H1 (cell line): Measurements from ENCODE around the gene DBH. TPM values are rescaled to one million over a fixed set of nuclear protein-coding genes. Genes with fewer than 3 reads are reported as not detected.

ENCODE experiments used
- CTCF ChIA-PET: fragments of 300-600 bp; sonication (Branson Sonifier 250); formaldehyde crosslinking; loops from one replicate; lab custom pipeline; 2021; ENCODE audit not compliant: partially characterized antibody; lab: Charles Lee
- POLR2A ChIA-PET: fragments of 300-600 bp; sonication (Branson Sonifier 250); formaldehyde crosslinking; loops from one replicate; lab custom pipeline; 2021; ENCODE audit warnings: inconsistent platforms; ENCODE audit not compliant: partially characterized antibody; lab: Charles Lee
- DNase-seq, 2 experiments: peaks; one replicate each; pipeline versions ENCODE4 v3.0.0 to v3.0.0-alpha.2; 2010 to 2022; ENCODE audit warnings: low spot score in 2 of 2, low read depth in 1 of 2, mixed read lengths in 1 of 2
- FAIRE-seq: peaks from 2 replicates; lab custom pipeline; 2011; peaks lifted over from hg19 to GRCh38; lab: Jason Lieb, UNC
- H2AFZ ChIP-seq: 2 replicates; pipeline ENCODE4 v1.8.1; 2012; ENCODE audit warnings: low read length, inconsistent platforms
- H2AK5ac ChIP-seq: 2 replicates; pipeline ENCODE4 v1.6.1; 2013; ENCODE audit warnings: low read depth, low read length
- H2BK120ac ChIP-seq: replicated peaks from 2 replicates; pipeline ENCODE3; 2013; ENCODE audit warnings: low read depth, low read length, inconsistent platforms
- H2BK12ac ChIP-seq: 2 replicates; pipeline ENCODE4 v1.6.1; 2013; ENCODE audit warnings: low read depth, low read length
- H2BK15ac ChIP-seq: 2 replicates; pipeline ENCODE4 v1.6.1; 2013; ENCODE audit warnings: low read length
- H2BK20ac ChIP-seq: 2 replicates; pipeline ENCODE4 v1.6.1; 2013; ENCODE audit warnings: low read length
- H2BK5ac ChIP-seq: 2 replicates; pipeline ENCODE4 v1.6.1; 2013; ENCODE audit warnings: low read depth, low read length
- H3K14ac ChIP-seq: 2 replicates; pipeline ENCODE4 v1.6.1; 2013; ENCODE audit warnings: inconsistent platforms; ENCODE audit not compliant: insufficient read length
- H3K18ac ChIP-seq: 2 replicates; pipeline ENCODE4 v1.6.1; 2013; ENCODE audit warnings: low read length; ENCODE audit errors: extremely low read depth
- H3K23ac ChIP-seq: 2 replicates; pipeline ENCODE4 v1.6.1; 2013; ENCODE audit warnings: inconsistent platforms; ENCODE audit not compliant: insufficient read length
- H3K23me2 ChIP-seq: 2 replicates; pipeline ENCODE4 v1.6.1; 2013; ENCODE audit warnings: low read depth, low read length
- H3K27ac ChIP-seq: 2 replicates; pipeline ENCODE4 v1.6.1; 2011; ENCODE audit warnings: low read depth, low read length, inconsistent platforms
- H3K27me3 ChIP-seq, 4 experiments: replicated peaks in 1 of 4; 1 replicate in 1 of 4; 2 replicates in 3 of 4; pipeline versions ENCODE4 v1.6.1 to v1.8.1; 2011 to 2013; ENCODE audit warnings: low read length in 3 of 4, mild to moderate bottlenecking in 3 of 4, inconsistent platforms in 2 of 4, mixed read lengths in 2 of 4, moderate library complexity in 1 of 4; ENCODE audit not compliant: control insufficient read depth in 3 of 4, insufficient read depth in 3 of 4; ENCODE audit errors: extremely low read depth in 1 of 4
- H3K36me3 ChIP-seq, 4 experiments: 2 replicates each; pipeline versions ENCODE4 v1.6.1 to v1.8.1; 2011 to 2013; ENCODE audit warnings: mild to moderate bottlenecking in 4 of 4, low read length in 3 of 4, moderate library complexity in 2 of 4, control low read depth in 1 of 4, inconsistent platforms in 1 of 4; ENCODE audit not compliant: insufficient read depth in 4 of 4, control insufficient read depth in 2 of 4
- H3K4ac ChIP-seq: replicated peaks from 2 replicates; pipeline ENCODE3; 2013; ENCODE audit warnings: low read length, low read depth, mixed read lengths, inconsistent platforms; ENCODE audit not compliant: insufficient read length
- H3K4me1 ChIP-seq, 4 experiments: replicated peaks in 1 of 4; 1 replicate in 1 of 4; 2 replicates in 3 of 4; pipeline versions ENCODE4 v1.6.1 to v1.8.1; 2011 to 2013; ENCODE audit warnings: low read length in 3 of 4, inconsistent platforms in 2 of 4, mixed read lengths in 1 of 4; ENCODE audit not compliant: insufficient read depth in 4 of 4, control insufficient read depth in 3 of 4
- H3K4me2 ChIP-seq, 2 experiments: 2 replicates each; pipeline versions ENCODE4 v1.6.1 to v1.8.1; 2011 to 2013; ENCODE audit warnings: low read depth in 2 of 2, low read length in 2 of 2, control low read depth in 1 of 2, inconsistent platforms in 1 of 2, mild to moderate bottlenecking in 1 of 2; ENCODE audit not compliant: insufficient read depth in 1 of 2
- H3K4me3 ChIP-seq, 4 experiments: fragments of 200-600, 300-600 bp in 1 of 4; sonication (generic), shearing (Covaris generic), sonication (Bioruptor Twin) in 1 of 4; 2 replicates each; pipeline versions ENCODE4 v1.5.1 to v1.8.1; 2011 to 2016; ENCODE audit warnings: low read length in 4 of 4, low read depth in 3 of 4, control low read depth in 2 of 4, inconsistent platforms in 2 of 4, mild to moderate bottlenecking in 2 of 4, mixed read lengths in 1 of 4, moderate library complexity in 1 of 4; ENCODE audit not compliant: insufficient read depth in 2 of 4; ENCODE audit errors: extremely low read depth in 1 of 4
- H3K56ac ChIP-seq: replicated peaks from 2 replicates; pipeline ENCODE3; 2013; ENCODE audit warnings: low read depth, mild to moderate bottlenecking, mixed read lengths, low read length, inconsistent platforms; ENCODE audit not compliant: insufficient read length
- H3K79me1 ChIP-seq: 2 replicates; pipeline ENCODE4 v1.6.1; 2013; ENCODE audit warnings: low read depth, low read length, control low read depth
- H3K79me2 ChIP-seq, 2 experiments: 2 replicates each; pipeline versions ENCODE4 v1.6.1 to v1.8.1; 2012 to 2013; ENCODE audit warnings: low read length in 2 of 2, mild to moderate bottlenecking in 2 of 2, inconsistent platforms in 1 of 2; ENCODE audit not compliant: insufficient read depth in 2 of 2, control insufficient read depth in 1 of 2
- H3K9ac ChIP-seq, 4 experiments: replicated peaks in 1 of 4; 1 replicate in 1 of 4; 2 replicates in 3 of 4; pipeline versions ENCODE4 v1.6.1 to v1.8.1; 2011 to 2013; ENCODE audit warnings: low read depth in 3 of 4, low read length in 3 of 4, control low read depth in 2 of 4, mild to moderate bottlenecking in 2 of 4, moderate library complexity in 2 of 4, inconsistent platforms in 1 of 4; ENCODE audit errors: extremely low read depth in 1 of 4
- H3K9me3 ChIP-seq, 2 experiments: 2 replicates each; pipeline versions ENCODE4 v1.6.1 to v1.8.1; 2012 to 2013; ENCODE audit warnings: mild to moderate bottlenecking in 2 of 2, moderate library complexity in 2 of 2, control low read depth in 1 of 2, inconsistent platforms in 1 of 2, low read depth in 1 of 2, low read length in 1 of 2, mixed read lengths in 1 of 2; ENCODE audit not compliant: insufficient read depth in 2 of 2
- H4K20me1 ChIP-seq, 2 experiments: replicated peaks in 1 of 2; 2 replicates each; pipeline versions ENCODE3 to v1.8.1; 2011 to 2013; ENCODE audit warnings: inconsistent platforms in 2 of 2, low read length in 2 of 2, mild to moderate bottlenecking in 1 of 2; ENCODE audit not compliant: insufficient read depth in 2 of 2, control insufficient read depth in 1 of 2
- H4K5ac ChIP-seq: 2 replicates; pipeline ENCODE4 v1.6.1; 2013; ENCODE audit warnings: low read length, low read depth, mixed read lengths, inconsistent platforms; ENCODE audit not compliant: insufficient read length
- H4K8ac ChIP-seq: 2 replicates; pipeline ENCODE4 v1.8.0; 2013; ENCODE audit warnings: mild to moderate bottlenecking, moderate library complexity, low read length, inconsistent platforms; ENCODE audit not compliant: insufficient read depth; ENCODE audit errors: extremely low read depth
- H4K91ac ChIP-seq: replicated peaks from 2 replicates; pipeline ENCODE3; 2013; ENCODE audit warnings: low read length, mixed read lengths, inconsistent platforms; ENCODE audit not compliant: insufficient read length
- CBX8 ChIP-seq: fragments of 300-800, 300-1000 bp; sonication (generic); IDR thresholded peaks from 2 replicates; pipeline ENCODE4 v1.7.1; 2016; ENCODE audit warnings: low read depth, low read length, borderline replicate concordance
- CEBPB ChIP-seq: IDR thresholded peaks from 2 replicates; pipeline ENCODE4 v1.6.1; 2012; ENCODE audit warnings: low read depth, low read length
- EP300 ChIP-seq, 2 experiments: IDR thresholded peaks; 1 replicate in 1 of 2; 2 replicates in 1 of 2; pipeline ENCODE4 v1.6.1; 2011 to 2012; ENCODE audit warnings: low read depth in 2 of 2, low read length in 2 of 2, mild to moderate bottlenecking in 2 of 2, borderline replicate concordance in 1 of 2, inconsistent platforms in 1 of 2, moderate library complexity in 1 of 2
- GABPA ChIP-seq: IDR thresholded peaks from 2 replicates; pipeline ENCODE4 v1.6.1; 2011; ENCODE audit warnings: mild to moderate bottlenecking, low read length, moderate library complexity, borderline replicate concordance; ENCODE audit not compliant: insufficient read depth
- JUN ChIP-seq: IDR thresholded peaks from 2 replicates; pipeline ENCODE4 v1.6.1; 2011; ENCODE audit warnings: low read depth, mild to moderate bottlenecking, improper control_type of control experiment, low read length
- JUND ChIP-seq: IDR thresholded peaks from 2 replicates; pipeline ENCODE4 v1.6.1; 2011; ENCODE audit warnings: mild to moderate bottlenecking, improper control_type of control experiment, low read length
- KDM5A ChIP-seq: fragments of 200-600 bp; IDR thresholded peaks from 2 replicates; pipeline ENCODE4 v1.7.1; 2012; ENCODE audit warnings: mild to moderate bottlenecking, low read length, inconsistent platforms, mixed read lengths
- PHF8 ChIP-seq: fragments of 200-600 bp; sonication (generic); conservative IDR thresholded peaks from 2 replicates; pipeline ENCODE4 v1.7.1; 2012; ENCODE audit warnings: low read depth, mild to moderate bottlenecking, inconsistent platforms, low read length, moderate library complexity
- POU5F1 ChIP-seq: IDR thresholded peaks from 2 replicates; pipeline ENCODE4 v1.6.1; 2011; ENCODE audit warnings: low read depth, mild to moderate bottlenecking, low read length, moderate library complexity
- RAD21 ChIP-seq, 2 experiments: IDR thresholded peaks in 1 of 2; conservative IDR thresholded peaks in 1 of 2; 2 replicates each; pipeline ENCODE4 v1.6.1; 2011; ENCODE audit warnings: low read depth in 2 of 2, low read length in 2 of 2, improper control_type of control experiment in 1 of 2, inconsistent platforms in 1 of 2, mild to moderate bottlenecking in 1 of 2, moderate library complexity in 1 of 2
- RBBP5 ChIP-seq: IDR thresholded peaks from 2 replicates; pipeline ENCODE4 v1.7.1; 2012; ENCODE audit warnings: low read depth, mild to moderate bottlenecking, inconsistent platforms, low read length, moderate library complexity, borderline replicate concordance
- SIX5 ChIP-seq: IDR thresholded peaks from 2 replicates; pipeline ENCODE4 v1.6.1; 2011; ENCODE audit warnings: mild to moderate bottlenecking, low read depth, low read length
- TCF12 ChIP-seq: IDR thresholded peaks from 2 replicates; pipeline ENCODE4 v1.6.1; 2011; ENCODE audit warnings: low read depth, mild to moderate bottlenecking, low read length
- TEAD4 ChIP-seq: IDR thresholded peaks from 2 replicates; pipeline ENCODE4 v1.6.1; 2012; ENCODE audit warnings: low read depth, low read length, inconsistent platforms, mixed read lengths
- WGBS, 2 experiments: shearing (Covaris generic) in 1 of 2; methylation state at CpG; one replicate each; pipeline versions ENCODE4 v1.1.6 to v1.1.7; 2013 to 2015; ENCODE audit warnings: low lambda C conversion rate in 2 of 2, mixed read lengths in 2 of 2, inconsistent platforms in 1 of 2, low coverage in 1 of 2, missing lambda C conversion rate in 1 of 2; ENCODE audit not compliant: insufficient replicate concordance in 2 of 2, insufficient coverage in 1 of 2, insufficient read length in 1 of 2; ENCODE audit errors: extremely low coverage in 1 of 2, missing lambda C conversion rate in 1 of 2; 5-methylcytosine and 5-hydroxymethylcytosine counted together
- polyA plus RNA-seq, 7 experiments: library from polyadenylated mRNA; depleted of rRNA in 3 of 7; stranded (reverse) in 5 of 7; unstranded in 2 of 7; fragments of >200 nt in 5 of 7; fragments of 200-250 nt in 2 of 7; gene quantifications; 1 replicate in 5 of 7; 2 replicates in 1 of 7; 4 replicates in 1 of 7; pipeline versions ENCODE4 v1.2.1 to v1.2.3, GENCODE V29; 2011 to 2013; ENCODE audit warnings: missing spikeins in 2 of 7, mixed read lengths in 2 of 7
- total RNA-seq: library from RNA; stranded (reverse); fragmentation: NEBNext Ultra II Directional; extraction: Animal tissue kit (Norgen Biotek cat#: 25700); gene quantifications from 2 replicates; pipeline ENCODE4 v1.2.1, GENCODE V29; 2021

Gene DBH
- total and polyA plus RNA-seq, 2 of the 8 experiments (the other 6 are each of a cell fraction or from before 2014, with no cell fraction given): 0.18 TPM; not detected in 1

DNA sequence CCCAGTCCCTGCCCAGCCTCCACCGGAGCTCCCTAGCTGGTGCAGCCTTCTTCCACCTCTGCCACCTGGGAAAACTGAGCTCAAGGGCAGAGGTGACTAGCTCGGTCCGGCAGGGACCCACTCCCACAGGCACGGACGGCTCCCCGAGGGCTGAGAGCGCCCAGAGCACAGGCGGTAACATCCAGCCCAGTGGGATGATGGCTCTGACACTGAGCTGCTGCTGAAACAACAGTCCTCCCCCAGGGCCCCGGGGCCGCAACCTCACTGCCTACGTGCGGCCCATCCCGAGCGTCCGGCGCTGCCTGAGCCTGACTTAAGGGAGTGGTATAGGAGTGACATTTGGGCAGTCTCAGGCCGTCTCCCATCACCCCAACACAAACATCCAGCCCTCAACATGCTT lies 30.7 kb upstream of the DBH start:
- H3K27me3 ChIP-seq: peaks cover 5 to 16% (median 14%) of the 10 kb centered on the region in 4 experiments
- no peak overlapping the region for H3K4me3 ChIP-seq
- H4K20me1 ChIP-seq: no peaks in the 10 kb centered on the region
- DNase-seq (no peak), FAIRE-seq (no peak)
- H2BK15ac ChIP-seq: no peak overlapping the region
- no peak overlapping the region for H4K91ac ChIP-seq
- H3K9me3 ChIP-seq: no peaks in the 10 kb centered on the region
- H3K36me3 ChIP-seq: no peaks in the 10 kb centered on the region
- H4K8ac ChIP-seq: no peak overlapping the region
- no peaks in the 10 kb centered on the region for H3K79me1 ChIP-seq
- H3K4ac ChIP-seq: no peak overlapping the region
- H3K79me2 ChIP-seq: no peaks in the 10 kb centered on the region
- WGBS, 2 experiments: 95% methylated on average over 17 of the region's 17 CpGs; no CpG with 5 or more reads in 1 of the 2 experiments
- no peak overlapping the region for H2BK20ac ChIP-seq
- no peak overlapping the region for H2BK120ac ChIP-seq
- peaks cover 4% of the 10 kb centered on the region; the same call in 1 of the 2 replicates for H3K23me2 ChIP-seq
- no peak overlapping the region for H3K9ac ChIP-seq
- H3K27ac ChIP-seq: no peak overlapping the region
- H3K4me2 ChIP-seq: no peak overlapping the region
- H3K4me1 ChIP-seq: peaks cover 0 to 7% (median 3%) of the 10 kb centered on the region in 4 experiments; a peak in 5 of 7 replicates
- no peak overlapping the region for H3K14ac ChIP-seq
- ChIA-PET POLR2A (interaction anchor here (0.9 kb wide), 1 partner anchor 21 kb away, joined by 3 read pairs; no protein-coding TSS in a partner anchor), CTCF (interaction anchor here (0.9 to 6.7 kb wide), 11 partner anchors 9 to 137 kb away, joined by 3 to 79 read pairs (median 4); no protein-coding TSS in a partner anchor)
- no peak overlapping the region for H2BK5ac ChIP-seq
- H3K23ac ChIP-seq: no peak overlapping the region
- no peak overlapping the region for H3K18ac ChIP-seq
- H2BK12ac ChIP-seq: 0 out of 2 replicates have a peak overlapping the region, but pooled peaks have one; percentile 39
- no peak overlapping the region for H3K56ac ChIP-seq
- no peak overlapping the region for H4K5ac ChIP-seq
- H2AFZ ChIP-seq: no peak overlapping the region
- no peak overlapping the region for H2AK5ac ChIP-seq
- TF ChIP-seq SIX5: no peak
- no peak for TF ChIP-seq TCF12
- TF ChIP-seq KDM5A: no peak
- TF ChIP-seq RAD21 (IDR thresholded peaks at IDR 0.05 in 1 of 2, conservative IDR thresholded peaks at IDR 0.05 in 1 of 2; ENCODE audit: low read depth in 2 of 2, low read length in 2 of 2): no peak
- no peak for TF ChIP-seq CEBPB
- TF ChIP-seq POU5F1: no peak
- no peak for TF ChIP-seq JUND
- TF ChIP-seq RBBP5: no peak
- TF ChIP-seq EP300 (IDR thresholded peaks at IDR 0.05; ENCODE audit: borderline replicate concordance in 1 of 2, low read depth in 2 of 2, low read length in 2 of 2): no peak
- no peak for TF ChIP-seq TEAD4
- no peak for TF ChIP-seq CBX8
- TF ChIP-seq GABPA: no peak
- TF ChIP-seq JUN: no peak
- no peak for TF ChIP-seq PHF8
